NB4 (cell line): ENCODE results near the gene NKD1.

ENCODE experiments used
- CTCF ChIP-seq: IDR thresholded peaks from one replicate; pipeline ENCODE4 v1.5.1; 2012; ENCODE audit warnings: low read depth, low read length
- MAX ChIP-seq: IDR thresholded peaks from 2 replicates; pipeline ENCODE4 v1.6.1; 2011; ENCODE audit warnings: low read depth, low read length
- MYC ChIP-seq: IDR thresholded peaks from 2 replicates; pipeline ENCODE4 v1.6.1; 2011; ENCODE audit warnings: low read depth, low read length
- POLR2A ChIP-seq: IDR thresholded peaks from 2 replicates; pipeline ENCODE4 v1.6.1; 2011; ENCODE audit warnings: mild to moderate bottlenecking; ENCODE audit not compliant: insufficient read length; ENCODE audit errors: extremely low read depth

- no peak for TF ChIP-seq CTCF
- no peak for TF ChIP-seq POLR2A
- TF ChIP-seq MAX = no peak
- no peak for TF ChIP-seq MYC
Observed at GRCh38 chr16:50596762-50597450, 48.7 kb downstream of the NKD1 start.
